ENCODE results near the gene SUPT3H. TPM values are rescaled to one million over a fixed set of nuclear protein-coding genes. Genes with fewer than 3 reads are reported as not detected.

The SUPT3H gene
- total and polyA plus RNA-seq, 2 of the 13 experiments (the other 11 are each of a cell fraction or from before 2014, with no cell fraction given): 11.9 to 36.1 TPM

DNA sequence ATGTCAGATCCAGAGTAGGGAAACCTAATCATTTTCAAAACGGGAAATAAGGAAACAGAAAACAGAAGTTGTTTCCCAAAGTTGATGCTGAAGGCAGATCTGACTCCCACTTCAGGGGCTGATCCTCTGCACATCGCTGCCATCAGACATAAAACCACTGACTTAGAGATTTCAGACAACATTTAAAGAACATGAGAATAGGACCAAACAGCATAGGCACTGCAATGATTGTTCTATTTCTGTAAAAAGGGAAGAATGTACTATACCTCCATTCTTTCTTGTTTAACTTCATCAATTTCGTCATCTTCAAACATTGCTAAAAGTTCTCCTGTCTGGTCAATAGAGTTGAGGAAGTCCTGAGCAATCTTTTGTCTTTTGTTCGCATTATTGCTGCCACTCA is 374.3 kb downstream of the SUPT3H start (continued):
- no peak for TF ChIP-seq NR3C1 (CRISPR knock-in tag; IDR thresholded peaks at IDR 0.05)
- TF ChIP-seq EP300 (IDR thresholded peaks at IDR 0.05; ENCODE audit: low read depth in 2 of 2, low read length in 2 of 2): peak in 1 of 2 experiments; percentile 30; a peak in 1 of 4 replicates
- no peak for TF ChIP-seq EP300 (CRISPR knock-in tag; IDR thresholded peaks at IDR 0.05; ENCODE audit: borderline replicate concordance)
- TF ChIP-seq ZSCAN22 (CRISPR knock-in tag; IDR thresholded peaks at IDR 0.05): no peak
- no peak for TF ChIP-seq RARG (CRISPR knock-in tag; IDR thresholded peaks at IDR 0.05; ENCODE audit: low read depth)
- TF ChIP-seq ZNF496 (CRISPR knock-in tag; IDR thresholded peaks at IDR 0.05; ENCODE audit: insufficient replicate concordance): no peak
- TF ChIP-seq CBFB (CRISPR knock-in tag; IDR thresholded peaks at IDR 0.05): no peak
- no peak for TF ChIP-seq RBFOX2 (IDR thresholded peaks at IDR 0.05; ENCODE audit: low read depth, low read length)

DNA sequence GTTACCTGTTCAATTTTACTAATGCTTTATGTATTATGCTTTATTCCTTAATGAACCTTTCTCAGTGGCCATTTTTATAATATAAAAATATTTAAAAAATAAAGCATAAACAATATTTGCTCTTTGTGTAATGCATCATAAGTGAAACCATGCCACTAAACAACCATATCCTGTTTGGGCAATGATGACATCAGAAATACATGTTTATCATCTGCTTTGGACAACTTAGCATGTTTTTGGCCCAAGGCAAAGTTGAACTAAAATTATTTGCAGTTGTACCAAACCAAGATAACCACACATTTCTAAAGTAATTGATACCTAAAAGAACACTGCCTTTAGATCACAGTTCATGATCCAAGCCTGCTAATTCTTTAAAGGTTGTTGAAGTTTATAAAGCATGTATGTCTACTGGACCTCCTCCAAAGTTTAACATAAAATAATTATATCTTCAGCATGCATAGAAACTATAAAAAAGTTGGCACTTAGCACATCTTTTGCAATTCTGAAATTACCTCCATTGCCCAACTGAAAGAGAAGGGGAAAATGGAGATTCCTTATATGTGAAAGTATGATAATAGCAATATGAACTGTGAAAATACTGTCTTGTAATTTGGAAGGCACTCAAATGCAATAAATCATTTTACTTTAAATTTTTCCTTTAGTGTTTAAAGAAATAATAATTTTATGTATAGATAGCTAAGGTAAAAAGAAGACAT is 375.2 kb downstream of the SUPT3H start:
- no peaks in the 10 kb centered on the region for H3K4me1 ChIP-seq (ENCODE audit: insufficient read depth, low read length)
- peaks cover 0 to 2% of the 10 kb centered on the region in 2 experiments; a peak in 1 of 5 replicates for H3K36me3 ChIP-seq (replicated peaks in 1 of 2; ENCODE audit: control insufficient read depth in 1 of 2, insufficient read depth in 2 of 2, low read length in 2 of 2)
- no peak for DNase-seq (ENCODE audit: low spot score)
- ChIA-PET POLR2A (no interaction called here), CTCF (ENCODE audit: low intra/inter-chr PET ratio, low total read pairs) (no interaction called here)
- no peak overlapping the region for H2AFZ ChIP-seq (ENCODE audit: low read length)
- in situ Hi-C loops (cut with HindIII; ENCODE audit: extremely low pct_ligation_motif_present, low pct_unique_long_range_greater_than_20kb): no loop called here
- no peak for ATAC-seq
- no peaks in the 10 kb centered on the region for H4K20me1 ChIP-seq (ENCODE audit: insufficient read depth, low read length)
- H3K27ac ChIP-seq (ENCODE audit: extremely low read length, insufficient read depth, low read length): no peak overlapping the region
- H3K9ac ChIP-seq (ENCODE audit: insufficient read depth, low read depth, low read length): no peak overlapping the region
- no peak for FAIRE-seq
- H3K79me2 ChIP-seq (ENCODE audit: insufficient read depth, low read length): no peaks in the 10 kb centered on the region
- intact Hi-C loops (cut with micrococcal nuclease; ENCODE audit: unreplicated experiment): no loop called here
- TF ChIP-seq ATM (IDR thresholded peaks at IDR 0.05; ENCODE audit: borderline replicate concordance): no peak
- TF ChIP-seq ZEB1 (IDR thresholded peaks at IDR 0.05; ENCODE audit: insufficient replicate concordance, low read depth): no peak
- TF ChIP-seq, protein P1, sequence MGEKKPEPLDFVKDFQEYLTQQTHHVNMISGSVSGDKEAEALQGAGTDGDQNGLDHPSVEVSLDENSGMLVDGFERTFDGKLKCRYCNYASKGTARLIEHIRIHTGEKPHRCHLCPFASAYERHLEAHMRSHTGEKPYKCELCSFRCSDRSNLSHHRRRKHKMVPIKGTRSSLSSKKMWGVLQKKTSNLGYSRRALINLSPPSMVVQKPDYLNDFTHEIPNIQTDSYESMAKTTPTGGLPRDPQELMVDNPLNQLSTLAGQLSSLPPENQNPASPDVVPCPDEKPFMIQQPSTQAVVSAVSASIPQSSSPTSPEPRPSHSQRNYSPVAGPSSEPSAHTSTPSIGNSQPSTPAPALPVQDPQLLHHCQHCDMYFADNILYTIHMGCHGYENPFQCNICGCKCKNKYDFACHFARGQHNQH (CRISPR knock-in tag; IDR thresholded peaks at IDR 0.05): no peak
- no peak for TF ChIP-seq ZNF543 (CRISPR knock-in tag; IDR thresholded peaks at IDR 0.05)
- TF ChIP-seq ZNF737 (CRISPR knock-in tag; IDR thresholded peaks at IDR 0.05; ENCODE audit: borderline replicate concordance): no peak
- no peak for TF ChIP-seq HNRNPK (IDR thresholded peaks at IDR 0.05; ENCODE audit: low read depth, low read length, poor library complexity, severe bottlenecking)
- no peaks in the 10 kb centered on the region for H3K9me3 ChIP-seq (ENCODE audit: low read length)
- H3K27me3 ChIP-seq (ENCODE audit: control insufficient read depth in 1 of 2, insufficient read depth in 2 of 2, low read length in 2 of 2): no peaks in the 10 kb centered on the region
- no TSS peak for BruUV-seq (replicated peaks)
- H3K4me3 ChIP-seq (replicated peaks in 1 of 3; ENCODE audit: insufficient read depth in 1 of 3, low read depth in 2 of 3, low read length in 3 of 3): no peak overlapping the region
- H3K4me2 ChIP-seq (ENCODE audit: low read depth, low read length): no peak overlapping the region

All from HepG2 (cell line).